ENCODE measurements around the gene FBN1. TPM values are rescaled to one million over a fixed set of nuclear protein-coding genes. Genes with fewer than 3 reads are reported as not detected.

The FBN1 gene
- total RNA-seq, 1 donor from 2014 or later: 1,183 TPM

GRCh38 chr15:48505067-48505466 lies 140.4 kb downstream of the FBN1 start:
- H3K27me3 Mint-ChIP-seq (ENCODE audit: low read depth): no peaks in the 10 kb centered on the region
- no peak overlapping the region for H3K4me3 Mint-ChIP-seq (ENCODE audit: unreplicated experiment)
- H3K9me3 Mint-ChIP-seq (ENCODE audit: low read depth): no peaks in the 10 kb centered on the region
- peaks cover 66% of the 10 kb centered on the region for H3K36me3 Mint-ChIP-seq (ENCODE audit: low read depth)
- peak overlapping the region; percentile 63 for H3K27ac Mint-ChIP-seq (ENCODE audit: unreplicated experiment)
- no peak for TF ChIP-seq CTCF (IDR thresholded peaks at IDR 0.05)
- no peak for DNase-seq (ENCODE audit: low spot score)
- peaks cover 13% of the 10 kb centered on the region for H3K4me1 Mint-ChIP-seq (ENCODE audit: low read depth)

- Mint-ChIP-seq H3K27ac (ENCODE audit: unreplicated experiment) (no peak overlapping the region), H3K9me3 (ENCODE audit: low read depth) (no peaks in the 10 kb centered on the region), H3K4me1 (ENCODE audit: low read depth) (peaks cover 21% of the 10 kb centered on the region), H3K27me3 (ENCODE audit: low read depth) (no peaks in the 10 kb centered on the region), H3K4me3 (ENCODE audit: unreplicated experiment) (no peak overlapping the region), H3K36me3 (ENCODE audit: low read depth) (peaks cover 72% of the 10 kb centered on the region)
- DNase-seq (ENCODE audit: low spot score): no peak
- TF ChIP-seq CTCF (IDR thresholded peaks at IDR 0.05): no peak
Observed at GRCh38 chr15:48501208-48501607, 144.3 kb downstream of the FBN1 start.

- H3K36me3 Mint-ChIP-seq (ENCODE audit: low read depth): peaks cover 74% of the 10 kb centered on the region
- TF ChIP-seq CTCF (IDR thresholded peaks at IDR 0.05): no peak
- H3K27me3 Mint-ChIP-seq (ENCODE audit: low read depth): no peaks in the 10 kb centered on the region
- no peaks in the 10 kb centered on the region for H3K9me3 Mint-ChIP-seq (ENCODE audit: low read depth)
- no peak for DNase-seq (ENCODE audit: low spot score)
- H3K4me1 Mint-ChIP-seq (ENCODE audit: low read depth): peaks cover 27% of the 10 kb centered on the region
- peak overlapping the region; percentile 45 for H3K27ac Mint-ChIP-seq (ENCODE audit: unreplicated experiment)
- no peak overlapping the region for H3K4me3 Mint-ChIP-seq (ENCODE audit: unreplicated experiment)
Observed at GRCh38 chr15:48500595-48500994, 144.9 kb downstream of the FBN1 start.

GRCh38 chr15:48499978-48500377 lies 145.5 kb downstream of the FBN1 start:
- peaks cover 32% of the 10 kb centered on the region for H3K4me1 Mint-ChIP-seq (ENCODE audit: low read depth)
- peak overlapping the region; percentile 66 for H3K27ac Mint-ChIP-seq (ENCODE audit: unreplicated experiment)
- H3K27me3 Mint-ChIP-seq (ENCODE audit: low read depth): no peaks in the 10 kb centered on the region
- TF ChIP-seq CTCF (IDR thresholded peaks at IDR 0.05): no peak
- H3K36me3 Mint-ChIP-seq (ENCODE audit: low read depth): peaks cover 70% of the 10 kb centered on the region
- H3K4me3 Mint-ChIP-seq (ENCODE audit: unreplicated experiment): no peak overlapping the region
- no peak for DNase-seq (ENCODE audit: low spot score)
- H3K9me3 Mint-ChIP-seq (ENCODE audit: low read depth): no peaks in the 10 kb centered on the region

GRCh38 chr15:48498828-48499227 lies 146.7 kb downstream of the FBN1 start:
- H3K4me1 Mint-ChIP-seq (ENCODE audit: low read depth): peaks cover 43% of the 10 kb centered on the region
- peaks cover 65% of the 10 kb centered on the region for H3K36me3 Mint-ChIP-seq (ENCODE audit: low read depth)
- no peaks in the 10 kb centered on the region for H3K27me3 Mint-ChIP-seq (ENCODE audit: low read depth)
- H3K27ac Mint-ChIP-seq (ENCODE audit: unreplicated experiment): no peak overlapping the region
- H3K9me3 Mint-ChIP-seq (ENCODE audit: low read depth): no peaks in the 10 kb centered on the region
- DNase-seq (ENCODE audit: low spot score): no peak
- no peak for TF ChIP-seq CTCF (IDR thresholded peaks at IDR 0.05)
- no peak overlapping the region for H3K4me3 Mint-ChIP-seq (ENCODE audit: unreplicated experiment)

All from chondrocyte (in vitro differentiated cells).